GM21367 (cell line): ENCODE measurements around the gene OSBP2.

Source experiments
- ATAC-seq: cut with Tn5 transposase; IDR thresholded peaks from one replicate; pipeline ENCODE4 v1.9.1; 2021; ENCODE audit not compliant: unreplicated experiment

Gene OSBP2

DNA sequence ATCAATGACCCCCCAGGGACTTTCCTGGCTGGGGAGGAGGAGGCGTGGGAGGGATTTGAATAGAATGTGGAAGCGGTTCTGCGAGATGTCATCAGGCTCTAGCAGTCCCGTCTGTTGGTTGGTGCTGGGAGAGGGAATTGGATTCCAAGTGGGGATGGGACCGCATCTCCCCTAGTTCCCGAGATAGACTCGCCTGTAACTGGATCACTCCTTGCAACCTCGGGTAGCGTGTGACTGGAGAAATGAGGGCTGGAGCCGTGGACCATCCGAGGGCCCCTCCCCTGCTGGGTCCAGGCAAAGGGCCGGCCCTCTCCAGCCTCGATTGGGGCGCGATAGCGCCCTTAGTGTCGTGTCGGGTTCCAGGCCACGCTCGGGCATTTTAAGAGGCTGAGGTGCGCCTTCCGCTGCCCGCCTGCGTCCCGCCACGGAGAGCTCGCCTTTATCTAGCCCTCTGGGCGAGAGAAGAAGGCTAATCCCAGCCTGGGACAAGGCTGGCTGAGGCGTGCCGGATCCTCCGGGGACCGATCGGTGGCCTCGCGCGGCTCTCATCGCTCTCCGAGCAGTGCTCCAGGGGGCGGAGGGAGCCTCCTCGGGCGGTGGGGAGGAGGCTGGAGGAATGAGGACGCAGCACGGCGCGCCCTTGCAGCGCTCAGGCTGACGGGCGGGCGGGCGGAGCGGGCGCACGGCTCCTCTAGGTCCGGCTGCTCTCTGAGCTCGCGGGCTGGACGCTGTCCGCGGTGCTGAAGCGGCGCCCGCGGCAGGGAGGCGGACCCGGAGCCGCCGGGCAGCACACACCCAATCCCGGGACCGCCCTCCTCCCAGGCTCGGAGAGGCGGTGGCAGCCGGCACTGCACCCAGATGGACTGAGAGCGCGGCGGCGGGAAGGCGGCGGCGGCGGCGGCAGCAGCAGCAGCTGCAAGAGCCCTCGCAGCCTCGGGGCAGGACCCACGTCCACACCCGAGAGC, 107.8 kb downstream of the OSBP2 start:
- ATAC-seq = no peak

- ATAC-seq = no peak
Measured at GRCh38 chr22:30803679-30804078, 109.0 kb downstream of the OSBP2 start.

GRCh38 chr22:30804626-30805025, 110.0 kb downstream of the OSBP2 start:
- ATAC-seq = no peak

DNA sequence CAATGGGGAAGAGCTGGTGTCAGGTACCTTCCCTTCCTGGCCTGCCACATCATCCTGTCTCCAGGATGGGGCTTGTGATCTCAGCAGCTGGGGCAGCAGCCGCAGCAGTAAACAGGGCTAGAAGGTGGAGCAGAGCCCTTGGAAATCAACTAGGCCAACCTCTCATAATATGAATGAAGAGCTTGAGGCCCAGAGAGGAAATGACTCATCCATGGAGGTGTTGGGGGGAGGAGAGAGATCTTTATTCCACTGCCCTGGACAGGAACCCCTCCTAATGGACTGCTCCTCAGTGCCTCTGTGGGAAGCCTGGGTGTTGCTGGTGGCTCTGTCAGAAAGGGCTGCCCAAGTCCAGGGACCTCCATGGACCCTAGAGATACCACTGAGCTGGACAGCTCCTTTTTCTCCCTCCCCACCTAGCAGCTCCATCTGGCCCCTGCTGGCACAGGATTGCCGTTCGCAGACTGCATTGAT, 111.8 kb downstream of the OSBP2 start:
- ATAC-seq = no peak

- ATAC-seq = no peak
Measured at GRCh38 chr22:30809086-30809485, 114.4 kb downstream of the OSBP2 start.

DNA sequence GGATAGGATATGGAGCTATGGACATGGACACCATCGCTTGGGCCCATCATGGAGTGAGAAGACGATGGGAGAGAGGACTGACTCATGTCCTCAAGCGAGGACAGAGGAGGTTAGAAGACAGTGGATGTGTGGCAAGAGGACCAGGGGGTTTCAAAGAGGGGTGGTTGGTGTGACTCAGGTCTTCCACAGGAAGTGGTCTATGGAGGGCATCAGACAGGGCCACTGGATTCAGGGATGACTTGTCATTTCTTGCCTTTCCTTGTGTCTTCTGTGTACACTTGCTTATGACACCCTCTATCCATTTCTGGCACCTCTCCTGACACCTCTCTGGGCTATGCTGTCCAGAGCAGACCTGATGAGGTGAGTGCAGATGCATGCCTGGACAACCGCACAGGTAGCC, 115.4 kb downstream of the OSBP2 start:
- no peak for ATAC-seq

GRCh38 chr22:30813936-30814335, 119.3 kb downstream of the OSBP2 start:
- ATAC-seq = no peak

DNA sequence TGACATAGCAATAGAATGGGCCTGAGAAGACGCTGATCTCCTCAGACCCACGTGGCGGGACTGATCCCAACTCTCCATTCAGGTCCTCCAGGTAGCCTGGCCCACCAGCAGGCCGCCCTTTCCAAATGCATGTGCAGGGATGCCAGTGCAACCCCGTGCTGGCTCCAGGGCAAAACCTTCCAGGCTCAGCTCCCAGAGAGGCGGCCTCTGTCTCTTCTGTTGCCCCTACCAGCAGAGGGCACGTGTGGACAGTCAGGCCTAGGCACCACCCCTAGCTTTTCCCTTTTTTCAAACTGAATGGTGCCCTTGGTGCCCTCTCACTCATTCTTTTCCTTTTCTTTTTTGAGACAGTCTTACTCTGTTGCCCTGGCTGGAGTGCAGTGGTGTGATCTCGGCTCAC, 121.7 kb downstream of the OSBP2 start:
- no peak for ATAC-seq

GRCh38 chr22:30821381-30821780, 126.7 kb downstream of the OSBP2 start:
- no peak for ATAC-seq

DNA sequence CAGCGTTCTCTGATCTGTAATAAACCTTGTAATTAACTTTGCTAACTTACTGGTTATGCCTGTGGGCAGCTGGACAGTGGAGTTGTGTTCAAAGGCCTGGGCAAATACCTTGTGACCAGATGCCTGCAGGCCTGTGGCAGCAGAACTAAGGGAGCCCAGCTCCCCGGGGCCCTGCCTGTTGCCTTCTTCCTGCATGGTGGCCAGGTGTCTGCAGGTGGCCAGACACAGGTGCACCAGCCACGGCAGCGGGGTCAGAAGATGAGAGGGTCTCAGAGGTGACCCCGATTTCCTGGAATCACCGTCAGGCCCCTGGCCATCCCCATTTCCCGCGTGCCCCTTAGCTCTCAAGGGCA, 127.2 kb downstream of the OSBP2 start:
- ATAC-seq = no peak

- ATAC-seq = no peak
Measured at GRCh38 chr22:30822216-30823014, 127.7 kb downstream of the OSBP2 start.

DNA sequence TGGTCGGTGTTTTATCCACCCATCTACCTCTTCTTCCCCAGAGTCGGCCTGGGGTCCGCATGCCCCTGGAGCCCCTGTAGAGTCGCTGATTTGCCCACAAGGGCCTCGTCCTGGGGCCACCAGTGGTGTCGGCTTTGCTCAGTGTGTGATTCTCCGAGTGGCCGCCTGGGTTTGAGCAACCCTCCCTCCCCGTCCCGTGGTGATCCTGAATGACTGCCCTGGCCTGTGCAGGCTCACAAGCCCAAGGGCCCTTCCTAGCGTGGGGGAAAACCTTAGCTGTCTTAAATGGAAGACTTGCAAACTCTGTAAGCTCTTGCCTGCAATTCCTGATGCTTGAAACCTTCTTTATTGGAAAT, 128.3 kb downstream of the OSBP2 start:
- no peak for ATAC-seq

GRCh38 chr22:30824096-30824495, 129.4 kb downstream of the OSBP2 start:
- ATAC-seq = no peak

GRCh38 chr22:30824711-30825110, 130.0 kb downstream of the OSBP2 start:
- ATAC-seq = no peak

DNA sequence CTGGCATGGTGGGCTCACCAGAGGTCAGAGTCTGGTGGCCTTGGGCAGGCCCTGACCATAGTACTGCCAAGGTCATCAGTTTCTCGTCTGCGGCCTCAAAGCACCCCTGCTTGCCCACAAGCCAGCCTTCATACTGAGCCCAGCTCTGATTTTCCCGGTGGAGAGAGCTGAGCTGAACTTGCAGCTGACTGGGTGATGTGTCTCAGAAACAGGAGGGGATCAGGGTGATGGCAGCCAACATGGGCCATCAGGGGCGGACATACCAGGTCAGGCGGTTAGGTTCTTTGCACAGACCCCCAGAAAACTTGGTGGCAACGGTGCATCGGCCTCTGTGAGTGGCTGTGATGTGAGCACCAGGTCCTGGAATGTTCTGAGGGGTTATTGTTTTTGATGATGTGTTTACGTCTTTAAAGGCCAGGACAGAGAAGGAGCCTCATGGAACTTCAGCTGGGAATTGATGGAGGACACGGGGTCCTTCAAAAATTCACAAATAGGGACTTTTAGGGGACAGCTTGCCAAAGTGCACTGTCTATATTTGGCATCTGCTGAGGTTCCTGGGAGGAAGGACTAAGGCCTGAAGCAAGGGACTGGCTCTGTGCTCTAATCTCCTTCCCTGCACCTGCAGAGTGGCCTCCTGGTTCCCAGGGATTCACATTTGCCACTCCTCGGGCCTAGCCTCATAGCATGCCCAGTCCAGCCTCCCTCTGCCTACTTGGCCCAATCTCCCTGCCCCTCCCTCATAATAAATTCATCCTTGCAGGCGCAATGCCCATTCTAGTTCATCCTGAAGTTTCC, 131.2 kb downstream of the OSBP2 start:
- ATAC-seq = no peak

- ATAC-seq = no peak
Measured at GRCh38 chr22:30826670-30827355, 132.1 kb downstream of the OSBP2 start.

DNA sequence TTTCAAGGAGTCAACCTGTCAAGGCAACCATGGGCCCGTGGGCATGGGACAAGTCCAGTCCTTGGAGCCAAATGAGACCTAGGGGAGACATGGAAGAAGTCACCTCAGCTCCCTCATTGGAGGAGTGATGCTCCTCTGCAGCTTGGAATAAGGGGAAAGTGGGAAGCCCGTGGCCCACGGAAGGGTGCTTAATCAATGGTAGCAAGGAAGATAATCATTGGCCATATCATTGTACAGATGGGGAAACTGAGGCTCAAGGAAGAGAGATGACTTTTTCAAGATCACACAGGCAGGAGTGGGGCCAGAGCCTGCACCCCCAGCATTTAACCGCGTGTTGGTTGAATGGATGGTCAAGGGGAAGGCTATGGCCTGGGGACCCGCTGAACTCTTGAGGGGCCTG, 133.0 kb downstream of the OSBP2 start:
- ATAC-seq = no peak

DNA sequence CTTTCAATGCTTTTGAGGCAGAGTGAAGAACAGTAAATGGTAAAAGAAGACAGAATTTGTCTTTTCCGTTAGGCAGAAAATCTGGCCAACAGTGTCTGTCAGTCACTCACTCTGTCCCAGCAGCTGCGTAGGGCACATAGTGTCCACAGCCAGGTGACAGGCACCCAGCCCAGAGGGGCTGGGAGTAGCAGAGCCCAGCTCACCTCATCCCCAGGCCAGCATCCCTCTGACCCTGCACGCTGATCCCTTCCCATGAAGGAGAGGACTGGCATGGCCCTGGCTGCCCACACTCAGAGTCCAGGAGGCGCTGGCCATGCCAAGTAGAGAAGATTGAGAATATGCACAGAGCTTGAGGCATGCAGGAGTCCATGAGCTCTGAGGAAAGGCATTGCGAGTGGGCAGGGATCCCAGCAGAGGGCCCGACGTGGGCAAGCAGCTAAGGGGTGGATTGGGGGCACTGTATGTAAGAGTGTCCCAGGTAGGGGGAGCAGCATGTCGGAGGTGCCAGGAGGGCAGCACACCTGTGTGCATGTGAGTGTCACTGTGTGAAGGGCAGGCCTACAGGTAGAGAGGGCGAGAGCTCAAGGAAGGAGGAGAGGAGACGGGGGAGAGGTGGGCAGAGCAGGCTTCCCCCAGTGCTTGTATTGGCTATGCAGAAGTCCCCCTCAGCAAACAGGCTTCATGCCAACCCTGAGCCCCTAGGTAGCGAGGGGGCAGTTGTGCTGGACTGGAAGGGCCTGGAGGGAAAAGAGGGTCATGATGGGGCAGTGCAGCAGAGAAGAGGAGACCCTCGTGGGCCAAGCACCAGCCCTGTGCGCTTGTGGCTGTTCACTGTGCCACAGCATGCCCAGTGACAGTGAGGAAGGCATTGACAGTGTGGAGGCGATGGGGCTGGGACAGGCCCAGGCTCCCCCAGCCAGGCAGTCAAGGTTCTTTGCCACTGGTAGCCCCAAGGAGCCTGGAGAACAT, 133.8 kb downstream of the OSBP2 start:
- no peak for ATAC-seq

- ATAC-seq = no peak
Measured at GRCh38 chr22:30829901-30830550, 135.4 kb downstream of the OSBP2 start.
